ENCODE results near the gene PCSK7.

DNA sequence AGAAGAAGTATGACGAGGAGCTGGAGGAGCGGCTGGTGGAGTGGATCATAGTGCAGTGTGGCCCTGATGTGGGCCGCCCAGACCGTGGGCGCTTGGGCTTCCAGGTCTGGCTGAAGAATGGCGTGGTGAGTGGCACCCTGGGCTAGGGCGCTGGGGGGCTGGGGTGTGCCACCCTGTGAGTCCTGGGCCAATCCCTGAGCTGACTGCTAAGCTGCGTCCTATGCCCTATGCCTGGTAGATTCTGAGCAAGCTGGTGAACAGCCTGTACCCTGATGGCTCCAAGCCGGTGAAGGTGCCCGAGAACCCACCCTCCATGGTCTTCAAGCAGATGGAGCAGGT is 28.8 kb downstream of the PCSK7 start:
- no peak for TF ChIP-seq EZH2 (IDR thresholded peaks at IDR 0.05; ENCODE audit: borderline replicate concordance)
- TF ChIP-seq, protein P1, sequence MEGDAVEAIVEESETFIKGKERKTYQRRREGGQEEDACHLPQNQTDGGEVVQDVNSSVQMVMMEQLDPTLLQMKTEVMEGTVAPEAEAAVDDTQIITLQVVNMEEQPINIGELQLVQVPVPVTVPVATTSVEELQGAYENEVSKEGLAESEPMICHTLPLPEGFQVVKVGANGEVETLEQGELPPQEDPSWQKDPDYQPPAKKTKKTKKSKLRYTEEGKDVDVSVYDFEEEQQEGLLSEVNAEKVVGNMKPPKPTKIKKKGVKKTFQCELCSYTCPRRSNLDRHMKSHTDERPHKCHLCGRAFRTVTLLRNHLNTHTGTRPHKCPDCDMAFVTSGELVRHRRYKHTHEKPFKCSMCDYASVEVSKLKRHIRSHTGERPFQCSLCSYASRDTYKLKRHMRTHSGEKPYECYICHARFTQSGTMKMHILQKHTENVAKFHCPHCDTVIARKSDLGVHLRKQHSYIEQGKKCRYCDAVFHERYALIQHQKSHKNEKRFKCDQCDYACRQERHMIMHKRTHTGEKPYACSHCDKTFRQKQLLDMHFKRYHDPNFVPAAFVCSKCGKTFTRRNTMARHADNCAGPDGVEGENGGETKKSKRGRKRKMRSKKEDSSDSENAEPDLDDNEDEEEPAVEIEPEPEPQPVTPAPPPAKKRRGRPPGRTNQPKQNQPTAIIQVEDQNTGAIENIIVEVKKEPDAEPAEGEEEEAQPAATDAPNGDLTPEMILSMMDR (IDR thresholded peaks at IDR 0.05; ENCODE audit: poor library complexity): no peak

Data from hepatocyte (in vitro differentiated cells).